HepG2 (cell line): Measurements from ENCODE around the gene CHCHD3. TPM values are rescaled to one million over a fixed set of nuclear protein-coding genes. Genes with fewer than 3 reads are reported as not detected.

Experiments
- ATAC-seq: fragments of 200-7000 bp; cut with Tn5 transposase; 3 replicates; pipeline ENCODE4 v1.9.1; 2020; ENCODE audit warnings: mild to moderate bottlenecking, moderate library complexity
- BruUV-seq: library from RNA; stranded (reverse); fragments of 400-500 nt; replicated peaks from 2 replicates; lab custom pipeline; 2021; lab: Mats Ljungman, UMichigan
- CTCF ChIA-PET: fragments of 300-600 bp; formaldehyde crosslinking; extraction: SDS; loops from one replicate; lab custom pipeline; 2021; ENCODE audit warnings: low total read pairs, inconsistent platforms, low intra/inter-chr PET ratio; lab: Yijun Ruan, JAX
- POLR2A ChIA-PET: fragments of 350-600 bp; sonication (Branson Sonifier 250); formaldehyde crosslinking; loops from one replicate; lab custom pipeline; 2020; ENCODE audit warnings: antibody characterized with exemption, inconsistent platforms; lab: Yijun Ruan, JAX
- DNase-seq: peaks from one replicate; pipeline ENCODE4 v3.0.0-alpha.2; 2015; ENCODE audit warnings: low spot score
- FAIRE-seq: peaks from 3 replicates; lab custom pipeline; 2011; peaks lifted over from hg19 to GRCh38; lab: Jason Lieb, UNC
- H2AFZ ChIP-seq: one replicate; pipeline ENCODE4 v1.6.1; 2011; ENCODE audit warnings: low read length, inconsistent platforms
- H3K27ac ChIP-seq: fragments of 300-600 bp; 3 replicates; pipeline ENCODE4 v1.8.0; 2011; ENCODE audit warnings: mixed run types, mild to moderate bottlenecking, mixed read lengths, low read length, inconsistent platforms; ENCODE audit not compliant: insufficient read depth; ENCODE audit errors: extremely low read length
- H3K27me3 ChIP-seq, 2 experiments: fragments of 200-600 bp in 1 of 2; 2 replicates in 1 of 2; 3 replicates in 1 of 2; pipeline versions ENCODE4 v1.6.0 to v1.8.0; 2011; ENCODE audit warnings: low read length in 2 of 2, mild to moderate bottlenecking in 2 of 2, moderate library complexity in 2 of 2, inconsistent platforms in 1 of 2; ENCODE audit not compliant: insufficient read depth in 2 of 2, control insufficient read depth in 1 of 2
- H3K36me3 ChIP-seq, 2 experiments: fragments of 200-600 bp in 1 of 2; replicated peaks in 1 of 2; 2 replicates in 1 of 2; 3 replicates in 1 of 2; pipeline versions ENCODE4 v1.5.1 to v1.8.0; 2011; ENCODE audit warnings: low read length in 2 of 2, inconsistent platforms in 1 of 2; ENCODE audit not compliant: insufficient read depth in 2 of 2, control insufficient read depth in 1 of 2
- H3K4me1 ChIP-seq: 2 replicates; pipeline ENCODE4 v1.5.1; 2012; ENCODE audit warnings: low read length, inconsistent platforms; ENCODE audit not compliant: insufficient read depth
- H3K4me2 ChIP-seq: 2 replicates; pipeline ENCODE4 v1.6.0; 2011; ENCODE audit warnings: low read depth, low read length, inconsistent platforms
- H3K4me3 ChIP-seq, 3 experiments: fragments of 200-600 bp in 1 of 3; sonication (generic), shearing (Covaris generic) in 1 of 3; replicated peaks in 1 of 3; 2 replicates each; pipeline ENCODE4 v1.5.1; 2011 to 2016; ENCODE audit warnings: low read length in 3 of 3, inconsistent platforms in 2 of 3, low read depth in 2 of 3, mild to moderate bottlenecking in 2 of 3, control low read depth in 1 of 3, mixed read lengths in 1 of 3; ENCODE audit not compliant: insufficient read depth in 1 of 3
- H3K79me2 ChIP-seq: one replicate; pipeline ENCODE4 v1.6.1; 2011; ENCODE audit warnings: low read length, inconsistent platforms; ENCODE audit not compliant: insufficient read depth
- H3K9ac ChIP-seq: 2 replicates; pipeline ENCODE4 v1.6.0; 2011; ENCODE audit warnings: mild to moderate bottlenecking, low read depth, low read length, inconsistent platforms; ENCODE audit not compliant: insufficient read depth
- H3K9me3 ChIP-seq: 2 replicates; pipeline ENCODE4 v1.5.1; 2012; ENCODE audit warnings: mild to moderate bottlenecking, low read length
- H4K20me1 ChIP-seq: 2 replicates; pipeline ENCODE4 v1.6.0; 2011; ENCODE audit warnings: inconsistent platforms, mild to moderate bottlenecking, low read length, moderate library complexity; ENCODE audit not compliant: insufficient read depth
- CCDC6 ChIP-seq: sonication (generic); formaldehyde crosslinking; IDR thresholded peaks from 2 replicates; pipeline ENCODE4 v1.8.1; 2022; ENCODE audit warnings: mild to moderate bottlenecking, missing genetic modification reagents, moderate library complexity
- NFIC ChIP-seq: IDR thresholded peaks from 2 replicates; pipeline ENCODE4 v1.6.1; 2012; ENCODE audit warnings: mild to moderate bottlenecking, low read length, inconsistent platforms
- SRSF1 ChIP-seq: fragments of 200-400 bp; formaldehyde crosslinking; optimal IDR thresholded peaks from 2 replicates; pipeline ENCODE3; 2017; ENCODE audit warnings: mild to moderate bottlenecking, low read depth, low read length, moderate library complexity
- ZNF205 ChIP-seq: IDR thresholded peaks from 2 replicates; pipeline ENCODE4 v1.6.1; 2018; ENCODE audit warnings: missing biosample characterization, missing genetic modification reagents
- ZNF580 ChIP-seq: IDR thresholded peaks from 2 replicates; pipeline ENCODE4 v1.6.1; 2016; ENCODE audit warnings: low read depth, borderline replicate concordance
- ZNF788 ChIP-seq: sonication (generic); formaldehyde crosslinking; IDR thresholded peaks from 2 replicates; pipeline ENCODE4 v1.5.0; 2020; ENCODE audit warnings: mild to moderate bottlenecking, missing genetic modification reagents, borderline replicate concordance
- WGBS: methylation state at CpG from one replicate; pipeline ENCODE4 v1.1.6; 2017; ENCODE audit warnings: low lambda C conversion rate; 5-methylcytosine and 5-hydroxymethylcytosine counted together
- in situ Hi-C: cut with HindIII; loops from 2 replicates; pipeline ENCODE4 v1.10.0; 2017; ENCODE audit warnings: low pct_unique_long_range_greater_than_20kb; ENCODE audit not compliant: extremely low pct_ligation_motif_present
- intact Hi-C: fragments of 100-400 bp; cut with micrococcal nuclease; formaldehyde crosslinking; loops from one replicate; pipeline ENCODE4 v1.10.0; 2022; ENCODE audit not compliant: unreplicated experiment
- polyA plus RNA-seq, 8 experiments: library from polyadenylated mRNA; depleted of rRNA in 3 of 8; stranded (reverse) in 7 of 8; unstranded in 1 of 8; fragments of >200 nt; fragmentation: Illumina TruSeq in 4 of 8; extraction: Trizol in 4 of 8; gene quantifications; 2 replicates each; pipeline versions ENCODE4 v1.2.1 to v1.2.3, GENCODE V29; 2011 to 2016; ENCODE audit warnings: low read depth in 4 of 8, missing spikeins in 1 of 8, mixed read lengths in 1 of 8; ENCODE audit not compliant: insufficient read depth in 1 of 8
- total RNA-seq, 5 experiments: library from RNA; depleted of rRNA; stranded (reverse); fragments of >200 nt; fragmentation: Illumina TruSeq; extraction: Trizol; gene quantifications; 2 replicates each; pipeline ENCODE4 v1.2.3, GENCODE V29; 2016; ENCODE audit warnings: low read depth in 1 of 5
- TF ChIP-seq, protein P1 (sequence below): sonication (generic); formaldehyde crosslinking; IDR thresholded peaks from 2 replicates; pipeline ENCODE4 v1.8.0; 2022; ENCODE audit warnings: mild to moderate bottlenecking, missing genetic modification reagents

The CHCHD3 gene
- total and polyA plus RNA-seq, 2 of the 13 experiments (the other 11 are each of a cell fraction or from before 2014, with no cell fraction given), result 32.7 to 86.8 TPM

DNA sequence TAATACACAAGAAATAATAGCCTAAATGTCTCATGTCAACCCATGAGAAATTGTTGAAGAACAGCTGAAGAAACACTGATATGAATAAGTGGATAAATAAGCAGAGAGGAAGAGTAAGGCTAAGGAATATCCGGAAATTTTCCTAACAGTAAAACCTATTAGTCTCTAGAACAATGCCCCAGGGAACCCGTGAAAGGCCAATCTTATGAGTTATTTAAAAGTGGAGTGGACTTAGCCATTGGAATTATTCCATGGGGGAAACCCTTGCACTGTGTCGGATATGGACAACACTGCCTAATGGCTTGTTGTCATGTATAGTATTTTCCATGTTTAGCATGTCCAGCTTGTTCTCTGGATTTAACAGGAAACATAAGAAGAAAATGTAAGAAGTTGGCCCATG lies 288.4 kb downstream of the CHCHD3 start (continued):
- TF ChIP-seq SRSF1 (no peak), ZNF788 (CRISPR knock-in tag) (no peak), ZNF580 (CRISPR knock-in tag) (no peak), NFIC (no peak)
- TF ChIP-seq, all 625 proteins: peak for 0

DNA sequence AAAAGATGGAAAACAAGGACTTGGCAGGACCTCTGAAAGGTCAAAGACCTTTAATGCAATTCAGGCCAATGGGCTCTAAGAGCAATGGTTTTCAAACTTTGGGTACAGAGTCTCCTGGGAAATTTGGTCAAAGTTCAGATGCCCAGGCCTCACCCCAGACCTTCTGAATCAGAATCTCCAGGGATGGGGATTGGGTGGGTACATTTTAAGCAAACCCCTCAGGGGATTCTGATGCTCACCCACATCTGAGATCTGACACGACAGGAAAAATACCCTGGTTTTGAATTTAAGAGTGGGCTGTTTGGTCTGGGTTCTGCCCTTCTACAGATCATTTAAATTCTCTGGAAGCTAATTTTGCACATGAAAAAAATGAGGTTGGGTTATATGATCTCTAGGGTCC lies 290.9 kb downstream of the CHCHD3 start:
- CTCF ChIA-PET, result no interaction called here
- TF ChIP-seq ZNF205 (CRISPR knock-in tag) (no peak), CCDC6 (CRISPR knock-in tag) (no peak)
- TF ChIP-seq, protein P1, sequence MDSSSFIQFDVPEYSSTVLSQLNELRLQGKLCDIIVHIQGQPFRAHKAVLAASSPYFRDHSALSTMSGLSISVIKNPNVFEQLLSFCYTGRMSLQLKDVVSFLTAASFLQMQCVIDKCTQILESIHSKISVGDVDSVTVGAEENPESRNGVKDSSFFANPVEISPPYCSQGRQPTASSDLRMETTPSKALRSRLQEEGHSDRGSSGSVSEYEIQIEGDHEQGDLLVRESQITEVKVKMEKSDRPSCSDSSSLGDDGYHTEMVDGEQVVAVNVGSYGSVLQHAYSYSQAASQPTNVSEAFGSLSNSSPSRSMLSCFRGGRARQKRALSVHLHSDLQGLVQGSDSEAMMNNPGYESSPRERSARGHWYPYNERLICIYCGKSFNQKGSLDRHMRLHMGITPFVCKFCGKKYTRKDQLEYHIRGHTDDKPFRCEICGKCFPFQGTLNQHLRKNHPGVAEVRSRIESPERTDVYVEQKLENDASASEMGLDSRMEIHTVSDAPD, result no peak
- no peak overlapping the region for H2AFZ ChIP-seq
- 100% methylated on average over 1 of the region's 1 CpG for WGBS
- intact Hi-C loops, result no loop called here
- no peak overlapping the region for H3K4me2 ChIP-seq
- BruUV-seq, result no TSS peak
- no peaks in the 10 kb centered on the region for H4K20me1 ChIP-seq
- no peaks in the 10 kb centered on the region for H3K4me1 ChIP-seq
- no peaks in the 10 kb centered on the region for H3K79me2 ChIP-seq
- H3K9ac ChIP-seq, result no peak overlapping the region
- no peak for FAIRE-seq
- no peaks in the 10 kb centered on the region for H3K27me3 ChIP-seq
- in situ Hi-C loops, result no loop called here
- ATAC-seq, result no peak
- no peak for DNase-seq
- peaks cover 0 to 26% of the 10 kb centered on the region in 2 experiments; a peak in 4 of 5 replicates for H3K36me3 ChIP-seq
- POLR2A ChIA-PET, result no interaction called here
- H3K9me3 ChIP-seq, result no peaks in the 10 kb centered on the region
- H3K4me3 ChIP-seq, result no peak overlapping the region
- no peak overlapping the region for H3K27ac ChIP-seq
